ENCODE results near the gene GET3. TPM values are rescaled to one million over a fixed set of nuclear protein-coding genes. Genes with fewer than 3 reads are reported as not detected.

Gene GET3
- total and polyA plus RNA-seq, 8 donors = 51.4 to 71.2 (median 58.6) TPM

GRCh38 chr19:12792051-12792852, 55.0 kb downstream of the GET3 start:
- peak overlapping the region; percentile 99 to 100 for H3K27ac ChIP-seq
- DNase-seq (peak in 3 of 4 donors; percentile 78 to 95 (median 79)), ATAC-seq (no peak)
- H3K4me3 ChIP-seq = peak overlapping the region; percentile 92 to 98
- no peaks in the 10 kb centered on the region for H3K27me3 ChIP-seq
- H3K36me3 ChIP-seq = peaks cover 0 to 10% of the 10 kb centered on the region in 2 donors
- H3K9me3 ChIP-seq = no peaks in the 10 kb centered on the region
- peaks cover 38 to 58% of the 10 kb centered on the region in 2 donors for H3K4me1 ChIP-seq
- intact Hi-C loops (cut with DNase I) = no loop called here
- TF ChIP-seq CTCF (IDR thresholded peaks at IDR 0.05) = no peak

GRCh38 chr19:12792853-12793289, 55.6 kb downstream of the GET3 start:
- Histone ChIP-seq H3K27me3 (no peaks in the 10 kb centered on the region), H3K4me3 (peak overlapping the region; percentile 92 to 98), H3K9me3 (no peaks in the 10 kb centered on the region), H3K36me3 (peaks cover 0 to 10% of the 10 kb centered on the region in 2 donors), H3K4me1 (peaks cover 33 to 52% of the 10 kb centered on the region in 2 donors), H3K27ac (peak overlapping the region; percentile 99 to 100)
- DNase-seq = no peak
- TF ChIP-seq CTCF (IDR thresholded peaks at IDR 0.05) = no peak
- intact Hi-C loops (cut with DNase I) = no loop called here
- ATAC-seq = no peak

- Histone ChIP-seq H3K27me3 (no peaks in the 10 kb centered on the region), H3K4me3 (peak overlapping the region; percentile 92 to 98), H3K27ac (peak overlapping the region; percentile 99 to 100), H3K9me3 (no peaks in the 10 kb centered on the region), H3K4me1 (peaks cover 27 to 45% of the 10 kb centered on the region in 2 donors), H3K36me3 (peaks cover 0 to 13% of the 10 kb centered on the region in 2 donors)
- DNase-seq (peak; percentile 95 to 98 (median 97)), ATAC-seq (peak; percentile 47)
- intact Hi-C loops (cut with DNase I) = loop anchor here in 1 of 2 donors (2.0 kb wide), 1 partner anchor 15 kb away; no protein-coding TSS in a partner anchor
- TF ChIP-seq CTCF (IDR thresholded peaks at IDR 0.05) = peak in 1 of 2 donors; percentile 20
These were observed 56.2 kb downstream of the GET3 start for GRCh38 chr19:12793290-12794195.

GRCh38 chr19:12794196-12794941, 57.1 kb downstream of the GET3 start:
- intact Hi-C loops (cut with DNase I) = loop anchor here in 1 of 2 donors (2.0 kb wide), 1 partner anchor 16 kb away; no protein-coding TSS in a partner anchor
- Histone ChIP-seq H3K4me3 (peak overlapping the region; percentile 92 to 98), H3K27ac (peak overlapping the region; percentile 99 to 100), H3K9me3 (no peaks in the 10 kb centered on the region), H3K4me1 (peaks cover 19 to 37% of the 10 kb centered on the region in 2 donors), H3K36me3 (peaks cover 0 to 21% of the 10 kb centered on the region in 2 donors), H3K27me3 (no peaks in the 10 kb centered on the region)
- DNase-seq = peak in 1 of 4 donors; percentile 16
- no peak for TF ChIP-seq CTCF (IDR thresholded peaks at IDR 0.05)
- no peak for ATAC-seq
